HTERT RPE-1 (cell line): ENCODE results near the gene POLR1A.

Experiments
- in situ Hi-C: fragments of 300-500 bp; cut with MboI; formaldehyde crosslinking; loops from 4 replicates; pipeline ENCODE4 v1.14.3; 2020; ENCODE audit warnings: low sequenced_read_pairs

The POLR1A gene

DNA sequence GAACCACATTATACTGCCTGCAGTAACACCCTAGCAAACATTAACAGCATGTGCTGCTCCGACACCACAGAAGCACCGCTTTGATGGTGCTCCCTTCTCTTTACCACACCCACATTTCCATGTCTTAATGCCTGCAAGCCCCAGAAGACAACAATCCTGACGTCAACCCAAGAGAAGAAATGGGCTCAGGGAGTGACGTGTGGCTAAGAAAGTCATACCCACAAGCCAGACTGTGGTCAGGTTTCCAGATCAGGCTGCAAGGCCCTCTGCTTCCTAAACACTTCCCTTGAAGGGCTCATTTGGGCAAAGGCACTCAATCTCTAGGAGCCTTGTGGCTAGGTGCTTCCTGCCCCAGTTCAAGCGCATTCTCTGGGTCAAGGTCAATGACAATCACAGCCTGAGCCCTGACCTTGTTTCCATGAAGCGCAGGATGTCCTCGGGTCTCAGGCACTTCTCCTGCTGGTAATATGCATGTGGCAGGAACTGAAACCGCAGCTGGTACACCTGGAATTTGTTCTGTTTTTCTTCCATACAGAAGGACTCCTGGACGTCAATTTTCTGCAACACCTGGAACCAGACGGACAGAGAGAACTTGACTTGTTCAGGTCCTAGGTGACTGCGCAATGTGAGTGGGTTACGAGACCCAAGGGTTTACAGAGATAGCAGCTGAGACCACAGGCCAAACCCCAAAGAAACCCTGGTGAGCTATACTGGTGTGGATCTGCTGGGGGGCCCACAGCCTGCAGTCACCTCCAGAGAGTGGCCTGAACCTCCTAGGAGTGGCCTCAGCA lies 67.2 kb downstream of the POLR1A start:
- in situ Hi-C loops, result no loop called here

DNA sequence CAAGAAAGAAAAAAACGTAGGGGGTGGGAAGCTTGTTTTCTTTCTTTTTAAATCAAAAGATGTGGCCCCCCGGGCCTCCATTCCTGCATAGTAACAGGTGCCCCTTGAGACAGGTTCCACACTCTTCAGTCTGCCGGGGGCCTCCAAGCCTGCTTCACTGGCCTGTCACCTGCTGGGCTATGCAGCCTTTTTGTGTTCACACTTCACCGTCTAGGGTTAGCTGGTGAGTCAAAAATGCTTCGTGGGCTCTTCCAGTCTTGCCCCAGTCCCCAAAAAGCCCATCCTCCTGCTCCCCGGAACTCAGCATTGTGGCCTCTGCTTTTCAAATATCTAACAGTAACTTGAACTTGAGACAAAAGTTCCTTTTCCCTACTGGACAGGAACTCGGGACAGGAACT lies 67.9 kb downstream of the POLR1A start:
- in situ Hi-C loops, result no loop called here

DNA sequence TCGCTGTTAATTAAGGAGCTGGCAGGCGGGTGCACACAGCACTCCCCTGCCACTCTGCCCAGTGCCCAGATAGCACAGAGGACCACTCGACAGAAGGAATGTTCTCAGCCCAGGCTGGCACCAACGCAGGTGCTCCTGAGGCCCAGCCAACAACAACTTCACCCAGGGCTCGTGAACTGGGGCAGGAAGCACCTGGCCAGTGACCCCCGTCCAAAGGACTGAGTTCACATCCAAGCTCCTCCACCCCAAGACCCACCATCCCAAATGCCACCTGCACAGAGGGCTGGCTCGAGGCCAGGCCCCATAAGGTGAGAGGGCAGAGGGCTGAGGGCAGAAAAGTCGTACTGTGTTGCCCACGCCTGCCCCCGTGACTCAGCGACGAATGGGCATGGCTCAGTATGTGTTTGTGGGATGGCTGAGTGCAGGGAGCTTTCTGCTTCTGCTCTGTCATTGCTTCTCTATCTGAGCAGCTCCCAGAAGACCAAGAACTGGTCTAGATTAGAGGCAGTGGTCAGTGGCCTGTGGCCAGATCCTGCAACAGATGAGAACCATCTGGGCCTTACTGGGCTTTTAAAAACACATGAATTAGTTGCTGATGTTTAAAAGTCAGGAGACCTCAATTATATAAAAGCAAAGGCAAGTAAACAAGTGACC lies 68.4 kb downstream of the POLR1A start:
- in situ Hi-C loops, result no loop called here

DNA sequence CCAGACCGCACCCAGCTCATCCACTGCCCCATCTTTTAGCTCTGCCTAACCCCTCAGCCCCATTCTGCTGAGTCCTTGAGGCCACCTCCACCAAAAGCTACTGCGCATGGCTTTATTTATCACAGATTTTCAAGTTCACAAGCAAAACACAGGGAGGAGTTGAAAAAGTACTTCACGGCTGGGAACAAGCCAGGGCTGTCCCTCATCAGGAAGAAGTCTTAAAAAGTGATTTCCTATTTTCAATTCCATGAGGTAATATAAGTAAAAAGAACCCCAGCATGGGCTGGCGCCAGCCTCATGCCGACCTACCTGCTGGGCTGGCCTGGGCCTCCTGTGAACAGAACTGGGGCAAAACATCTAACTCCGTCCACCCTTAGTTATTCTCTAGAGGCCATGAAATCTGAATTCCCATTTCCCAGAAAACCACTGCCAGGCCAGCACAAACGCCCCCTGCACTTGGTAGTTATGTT lies 69.0 kb downstream of the POLR1A start:
- in situ Hi-C loops, result no loop called here

DNA sequence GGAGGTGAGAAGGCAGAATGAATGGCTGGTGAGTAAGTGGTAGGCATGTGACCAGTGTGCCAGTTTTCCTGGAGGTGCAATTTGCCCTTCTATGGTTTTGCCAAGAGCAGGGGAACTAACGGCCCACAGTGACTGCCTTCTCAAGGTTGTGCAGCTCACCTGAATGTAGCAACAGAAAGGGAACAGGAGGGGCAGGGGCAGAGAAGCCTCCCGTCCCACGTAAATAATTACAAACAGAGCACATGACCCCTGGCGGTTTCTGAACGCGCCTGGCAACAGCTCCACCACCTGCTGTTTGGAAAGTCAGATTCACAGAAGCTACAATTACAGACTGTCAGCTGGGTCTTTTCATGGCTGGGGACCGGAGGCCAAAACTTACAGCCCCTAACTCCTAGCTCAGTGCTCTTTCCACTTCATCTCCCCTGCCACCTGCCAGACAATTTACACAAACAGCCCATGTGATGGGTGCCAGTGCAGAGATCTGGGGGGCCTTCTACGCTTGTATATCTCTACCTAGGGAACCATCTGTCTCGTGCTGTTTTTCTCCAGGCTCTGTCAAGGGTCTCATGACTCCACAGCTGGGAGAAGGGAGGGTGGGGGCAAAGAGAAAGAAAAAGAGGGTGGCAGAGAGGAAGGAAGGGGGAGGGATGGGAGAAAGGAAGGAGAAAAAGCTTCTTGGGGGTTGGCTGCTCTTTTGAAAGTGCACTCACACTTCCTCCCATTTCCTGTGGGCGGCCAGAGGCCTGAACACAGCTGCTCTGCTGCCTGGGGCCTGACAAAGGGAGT lies 69.6 kb downstream of the POLR1A start:
- in situ Hi-C loops, result no loop called here

DNA sequence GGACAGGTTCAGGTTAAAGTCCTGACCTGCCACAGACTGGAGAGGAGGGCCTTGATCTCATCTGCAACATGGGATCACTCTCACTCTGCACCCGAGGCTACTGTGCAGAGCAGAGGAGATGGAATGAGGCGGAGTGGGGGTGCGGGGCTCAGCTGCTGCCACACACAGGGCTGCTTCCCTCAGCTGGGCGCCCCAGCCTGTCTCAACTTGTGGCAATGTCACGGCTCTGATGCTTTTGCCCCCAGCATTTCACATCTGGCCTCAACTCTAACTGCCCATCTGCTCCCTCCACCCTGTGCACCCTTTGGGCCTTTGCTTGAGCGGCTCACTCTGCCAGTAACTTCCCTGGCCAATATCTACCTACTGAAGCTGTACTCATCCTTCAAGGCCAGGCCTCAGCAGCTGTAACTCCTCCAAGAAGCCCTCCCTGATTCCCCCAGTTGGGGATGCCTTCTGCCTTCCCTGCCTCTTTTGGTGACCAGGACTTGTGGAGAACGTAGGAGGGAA lies 70.3 kb downstream of the POLR1A start:
- in situ Hi-C loops, result no loop called here

DNA sequence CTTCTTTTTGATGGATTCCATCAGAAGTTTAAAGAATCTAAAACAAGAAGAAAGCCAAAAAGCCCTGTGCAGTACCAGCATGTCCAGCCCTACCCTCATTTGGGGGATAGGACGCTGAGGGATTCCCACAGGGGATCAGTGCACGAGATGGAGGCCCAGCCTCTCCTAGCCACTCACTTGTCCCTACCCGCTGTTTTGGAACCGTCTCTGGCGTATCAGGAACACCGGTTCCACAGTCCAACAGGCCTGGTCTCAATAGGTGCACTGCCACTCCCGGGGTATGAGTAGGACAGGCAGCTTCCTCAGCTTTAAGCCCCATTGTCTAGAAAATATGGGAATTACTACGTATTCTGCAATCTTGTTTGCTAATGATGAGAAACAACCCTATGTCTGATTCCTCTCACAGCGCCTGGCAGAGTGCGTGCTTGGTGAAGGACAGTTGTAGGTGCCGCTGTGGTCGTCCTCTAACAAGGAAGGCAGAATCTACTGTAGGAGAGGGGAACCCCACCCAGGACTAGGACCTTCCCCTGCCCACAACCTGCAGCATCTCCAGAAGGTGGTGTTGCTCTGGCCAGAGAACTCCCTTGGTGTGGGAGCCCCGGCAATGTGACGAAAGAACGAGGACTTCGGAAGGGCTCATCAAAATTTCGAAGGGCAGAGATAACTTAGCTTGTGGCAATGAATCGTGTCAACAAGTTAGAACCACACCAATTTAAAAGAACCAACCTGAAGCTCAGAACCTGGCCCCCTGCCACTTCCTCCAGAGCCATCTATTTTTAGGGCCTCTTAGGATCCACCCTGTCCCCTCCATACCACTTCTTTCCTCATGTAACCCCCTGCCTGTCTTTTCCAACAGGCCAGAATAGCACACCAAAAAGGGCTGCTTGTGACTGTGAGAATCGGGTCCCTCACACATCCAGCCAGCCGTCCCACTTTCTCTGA lies 71.7 kb downstream of the POLR1A start:
- in situ Hi-C loops, result no loop called here

DNA sequence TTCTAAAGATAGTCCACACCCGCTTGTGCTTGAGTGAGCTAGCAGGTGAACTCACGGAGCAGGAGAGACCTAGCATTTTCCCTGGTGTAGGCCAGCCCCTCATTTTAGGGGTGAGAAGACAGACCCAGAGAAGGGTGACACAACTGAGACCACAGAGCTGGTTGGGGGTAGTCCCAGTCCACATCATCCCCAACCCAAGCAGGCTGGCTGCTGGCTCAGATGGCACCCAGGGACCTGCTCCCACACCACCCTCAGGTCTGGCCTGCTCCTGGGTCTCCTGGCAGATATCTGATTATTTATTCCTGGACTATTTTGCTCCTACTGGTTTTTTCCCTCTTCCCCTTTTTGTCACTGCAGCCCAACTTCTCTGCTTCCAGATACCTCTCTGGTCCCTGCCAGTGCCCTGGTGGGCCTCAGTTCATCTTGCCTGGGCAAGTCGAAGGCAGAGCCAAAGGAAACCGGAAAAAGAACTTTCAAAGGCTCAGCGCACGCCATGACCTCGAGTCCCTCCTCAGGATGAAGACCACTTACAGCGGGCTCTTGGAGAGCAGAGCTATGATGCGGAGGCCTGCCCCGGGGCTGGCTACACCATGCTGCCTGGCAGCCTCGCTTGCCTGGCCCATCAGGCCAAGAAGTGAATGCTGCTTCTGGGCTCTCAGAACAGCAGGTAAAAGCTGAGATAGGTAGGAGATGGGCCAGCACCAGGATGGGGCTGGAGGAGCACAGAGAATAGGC lies 72.7 kb downstream of the POLR1A start:
- in situ Hi-C loops, result no loop called here

DNA sequence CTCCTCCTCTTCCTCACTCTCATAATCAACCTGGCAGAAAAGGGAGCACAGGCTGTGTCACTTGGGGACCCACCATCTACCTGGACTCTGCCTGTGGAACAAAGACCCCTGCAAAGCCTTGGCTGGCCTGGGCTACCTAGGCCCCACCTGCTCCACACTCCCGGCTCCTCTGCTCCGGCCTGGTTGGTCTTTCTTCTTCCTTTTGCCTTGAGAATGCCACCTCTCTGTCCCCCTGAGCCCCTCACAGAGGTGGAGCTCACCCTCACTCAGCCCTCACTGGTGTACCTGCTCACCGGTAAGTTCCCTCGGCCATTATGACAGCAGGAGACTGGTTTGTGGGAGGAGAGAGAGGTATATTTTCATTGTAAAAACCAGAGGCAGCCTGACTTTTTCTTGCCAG lies 74.1 kb downstream of the POLR1A start:
- in situ Hi-C loops, result no loop called here

DNA sequence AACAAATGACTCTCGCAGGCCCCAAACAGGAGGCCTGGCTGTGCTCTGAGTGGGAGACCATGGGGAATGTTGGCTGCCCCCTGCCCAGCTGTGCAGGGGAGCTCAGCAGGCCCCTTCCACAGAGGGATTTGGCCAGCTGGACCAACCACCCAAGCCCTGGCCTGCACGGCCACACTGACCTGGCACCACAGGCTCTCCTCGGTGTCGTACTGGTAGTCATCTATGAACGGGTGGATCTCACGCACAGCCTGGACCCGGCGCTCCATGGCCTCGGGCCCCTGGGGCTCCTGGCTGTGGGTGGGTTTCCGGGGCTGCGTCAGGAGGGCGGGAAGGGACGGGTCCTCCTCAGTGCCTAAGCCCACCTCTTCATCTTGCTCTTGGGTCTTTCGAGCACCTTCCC lies 74.5 kb downstream of the POLR1A start:
- in situ Hi-C loops, result no loop called here

DNA sequence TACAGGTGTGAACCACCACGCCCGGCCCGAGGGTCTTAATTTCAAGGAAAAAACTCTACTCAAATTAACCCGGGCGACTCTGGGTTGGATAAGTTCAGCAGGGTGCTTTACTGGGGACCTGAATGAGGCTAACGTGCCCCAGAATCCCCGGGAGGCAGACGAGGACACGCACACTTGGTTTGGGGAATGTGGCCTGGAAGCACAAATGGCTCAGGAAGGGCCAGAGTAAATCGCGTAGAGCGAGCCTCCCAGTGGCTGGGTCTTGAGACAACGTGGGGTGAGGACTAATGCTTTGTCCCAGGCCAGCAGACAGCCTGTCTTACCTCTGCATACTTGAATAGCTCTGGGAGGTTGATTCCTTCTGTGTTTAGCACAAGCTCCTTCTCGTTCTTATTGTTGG lies 75.8 kb downstream of the POLR1A start:
- in situ Hi-C loops, result no loop called here

DNA sequence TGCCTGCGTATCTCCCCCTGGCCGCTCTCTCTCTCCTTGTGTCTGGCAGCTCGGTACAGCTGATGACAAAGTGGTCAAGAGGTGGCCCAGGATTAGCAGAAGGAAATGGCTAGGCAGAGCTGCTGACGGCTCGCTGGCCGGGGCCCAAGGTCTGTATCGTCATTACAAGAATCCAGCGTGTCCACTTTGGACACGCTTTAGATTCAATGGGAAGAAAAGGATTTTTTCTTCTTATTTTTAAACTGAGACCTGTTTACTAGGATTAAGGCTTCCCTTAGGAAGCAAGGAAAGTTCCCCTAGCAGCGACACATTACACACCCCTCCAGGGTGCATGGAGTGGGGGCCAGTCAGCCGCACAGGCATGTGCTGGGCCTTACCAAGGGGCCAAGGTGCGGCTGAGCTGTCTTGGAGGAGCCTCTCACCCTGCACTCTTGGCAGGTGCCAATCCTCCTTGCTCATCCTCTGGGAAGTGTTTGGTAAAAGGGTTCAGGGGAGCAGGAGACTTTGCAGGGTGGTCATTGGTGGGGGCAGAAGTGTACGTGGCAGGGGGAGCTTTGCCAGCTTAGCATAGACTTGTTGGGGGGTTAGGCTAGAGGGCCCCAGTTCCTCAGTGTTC lies 76.8 kb downstream of the POLR1A start:
- in situ Hi-C loops, result no loop called here

DNA sequence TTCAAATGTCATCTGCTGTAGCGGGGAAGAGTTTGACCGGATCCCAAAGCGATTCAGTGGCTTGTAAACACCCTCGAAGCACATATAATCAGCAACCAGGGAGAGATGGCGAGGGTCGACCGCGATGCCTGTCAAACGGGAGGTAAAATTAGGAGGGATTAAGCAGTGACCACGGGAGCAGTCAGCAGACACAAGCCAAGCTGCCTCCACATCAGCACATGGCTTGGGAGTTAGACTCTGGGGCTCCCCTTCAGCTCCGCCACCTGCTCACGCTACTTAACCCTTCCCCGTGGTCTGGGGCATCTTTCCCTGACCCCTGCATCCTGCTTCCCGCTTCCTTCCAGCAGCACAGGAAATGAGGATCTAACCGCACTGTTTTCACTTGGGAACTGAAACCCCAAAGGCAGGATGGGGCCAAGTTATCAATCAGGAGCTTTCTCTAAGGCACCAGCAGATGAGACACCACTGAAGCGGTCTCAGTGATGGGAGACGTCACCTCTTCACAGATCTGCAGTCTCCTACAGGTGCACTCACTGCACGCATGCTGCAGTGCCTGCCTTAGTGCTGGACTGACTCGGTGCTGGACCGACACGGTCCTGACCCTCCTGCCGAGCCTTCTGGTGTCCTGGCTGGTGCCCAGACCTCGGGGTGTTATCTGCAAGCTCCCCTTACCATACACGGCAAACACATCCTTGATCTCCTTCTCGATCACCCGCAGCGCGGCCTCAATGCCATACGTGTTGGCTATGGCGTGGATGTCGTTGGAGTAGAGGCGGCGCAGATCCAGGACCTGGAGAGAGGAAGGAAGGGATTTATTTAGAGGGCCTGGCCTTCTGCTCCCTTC lies 77.5 kb downstream of the POLR1A start:
- in situ Hi-C loops, result no loop called here

DNA sequence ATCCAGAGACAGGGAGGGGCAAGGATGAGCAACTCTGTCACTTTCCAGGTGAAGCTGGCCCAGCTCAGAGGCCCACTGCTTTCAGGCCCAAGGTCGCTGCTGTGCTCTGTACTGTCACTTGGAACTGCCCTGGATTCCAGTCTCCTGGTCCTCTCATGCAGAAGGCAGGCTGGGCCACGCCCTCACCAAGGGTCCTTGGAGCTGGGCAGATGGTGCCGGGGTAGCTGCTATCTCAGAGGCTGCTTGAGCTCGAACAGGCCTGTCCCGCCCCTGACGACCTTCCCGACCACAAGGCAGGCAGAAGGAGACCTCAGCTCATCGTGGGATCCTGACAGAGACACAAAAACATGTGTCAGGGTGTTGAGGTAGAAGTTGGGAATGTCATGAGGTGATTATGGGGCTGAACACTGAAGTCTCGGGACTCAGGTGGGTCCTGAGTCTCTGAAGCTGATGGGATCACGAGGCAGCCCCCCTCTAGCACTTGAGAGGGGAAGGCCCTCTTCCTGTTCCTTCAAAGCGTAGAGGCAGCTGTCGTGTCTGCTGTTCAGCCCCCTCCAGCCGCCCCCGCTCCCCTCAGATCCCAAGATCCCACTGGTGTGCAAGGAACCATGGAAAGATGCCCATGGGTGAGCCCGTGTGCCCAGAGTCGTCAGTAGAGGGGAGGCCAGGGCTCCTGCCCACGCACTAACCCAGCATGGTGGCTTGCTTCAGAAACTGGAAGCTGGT lies 78.3 kb downstream of the POLR1A start:
- in situ Hi-C loops, result no loop called here

DNA sequence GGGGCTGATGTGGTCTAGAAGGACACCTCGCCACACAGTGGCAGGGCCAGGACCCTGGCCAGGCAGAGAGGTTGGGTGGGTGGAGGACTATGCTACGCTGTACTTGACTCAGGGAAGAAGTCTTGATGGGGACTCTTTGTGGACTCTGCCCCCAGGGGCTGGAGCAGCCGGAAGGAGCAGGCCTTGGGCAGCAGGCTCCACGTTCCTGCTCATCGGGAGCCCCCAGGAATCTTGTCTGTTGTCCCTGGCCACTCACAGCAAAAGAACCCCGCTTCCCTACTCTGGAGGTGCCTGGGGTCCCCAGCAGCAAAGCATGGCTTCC lies 79.0 kb downstream of the POLR1A start:
- in situ Hi-C loops, result no loop called here

DNA sequence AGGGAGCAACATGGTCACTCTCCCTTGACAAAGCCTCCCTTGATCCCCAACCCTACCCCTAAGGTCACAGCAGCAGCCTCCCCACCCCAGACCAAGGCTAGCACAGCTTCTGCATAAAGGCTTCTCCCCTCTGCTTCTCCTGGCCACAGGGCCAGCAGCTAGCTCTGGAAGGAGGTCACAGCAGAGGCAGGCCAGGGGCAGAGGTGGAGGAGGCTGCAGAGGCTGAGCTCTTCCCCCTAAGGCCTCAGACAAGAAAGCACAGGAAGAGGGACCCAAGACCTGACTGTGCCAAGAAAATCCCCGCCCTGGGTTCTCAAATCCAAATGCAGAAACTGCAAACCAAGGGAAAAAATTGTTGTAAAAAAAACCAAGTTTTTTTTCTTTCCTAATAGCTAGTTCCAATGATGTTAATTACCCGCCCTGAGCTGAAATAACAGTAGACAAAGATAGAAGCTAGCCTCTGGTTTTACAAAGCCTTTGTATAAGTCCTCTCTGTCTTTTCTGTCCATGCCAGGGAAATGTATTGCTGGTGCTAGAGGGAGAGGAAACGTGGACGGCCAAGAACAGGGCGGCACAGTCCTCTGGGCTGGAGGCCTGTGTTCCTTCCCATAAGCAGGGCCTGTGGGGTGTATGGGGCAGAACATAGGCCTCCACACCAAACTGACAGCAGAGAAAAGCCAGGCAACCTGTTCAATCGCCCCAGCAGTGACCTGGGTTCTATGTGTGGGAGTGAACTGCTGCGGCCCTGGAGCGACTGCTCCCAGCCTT lies 79.5 kb downstream of the POLR1A start:
- in situ Hi-C loops, result no loop called here

DNA sequence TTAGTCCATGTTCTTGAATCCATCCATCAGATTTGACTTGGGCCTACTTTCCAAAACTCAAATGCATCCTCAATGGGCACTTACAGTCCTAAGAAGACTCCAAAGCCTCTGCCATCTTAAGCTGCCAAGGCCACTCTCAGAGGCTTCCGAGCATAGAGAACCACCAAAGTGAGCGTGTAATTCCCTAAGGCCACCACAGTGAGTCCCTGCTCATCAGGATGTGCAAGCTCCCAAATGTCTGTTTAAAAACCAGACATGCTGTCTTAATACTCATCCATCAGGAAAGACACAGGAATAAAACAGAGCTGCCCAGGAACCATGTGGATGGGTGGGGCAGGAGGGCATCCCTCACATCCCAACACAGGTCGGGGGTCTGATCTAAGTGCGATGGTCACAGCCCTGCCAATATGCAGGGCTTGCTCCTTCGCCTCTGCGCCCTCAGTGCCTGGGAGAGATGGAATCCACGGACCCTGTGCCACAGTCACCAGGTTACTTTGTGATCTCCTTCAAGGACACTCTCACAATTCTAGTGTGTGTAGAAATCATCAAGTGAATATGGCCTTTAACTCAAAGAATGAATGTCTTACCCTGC lies 80.4 kb downstream of the POLR1A start:
- in situ Hi-C loops, result no loop called here
